Measurements from ENCODE around the gene ZMYND11.

ZMYND11 gene

GRCh38 chr10:186911-187310 is 51.7 kb downstream of the ZMYND11 start:
- DNase-seq (ENCODE audit: low read depth in 1 of 2, low spot score in 1 of 2), result no peak
- in situ Hi-C loops (cut with HindIII; ENCODE audit: low pct_unique_long_range_greater_than_20kb, low sequenced_read_pairs), result no loop called here
- TF ChIP-seq JUND (IDR thresholded peaks at IDR 0.05; ENCODE audit: low read depth), result no peak

GRCh38 chr10:188546-188945 is 53.3 kb downstream of the ZMYND11 start:
- TF ChIP-seq JUND (IDR thresholded peaks at IDR 0.05; ENCODE audit: low read depth), result no peak
- DNase-seq (ENCODE audit: low read depth in 1 of 2, low spot score in 1 of 2), result no peak
- in situ Hi-C loops (cut with HindIII; ENCODE audit: low pct_unique_long_range_greater_than_20kb, low sequenced_read_pairs), result no loop called here

DNA sequence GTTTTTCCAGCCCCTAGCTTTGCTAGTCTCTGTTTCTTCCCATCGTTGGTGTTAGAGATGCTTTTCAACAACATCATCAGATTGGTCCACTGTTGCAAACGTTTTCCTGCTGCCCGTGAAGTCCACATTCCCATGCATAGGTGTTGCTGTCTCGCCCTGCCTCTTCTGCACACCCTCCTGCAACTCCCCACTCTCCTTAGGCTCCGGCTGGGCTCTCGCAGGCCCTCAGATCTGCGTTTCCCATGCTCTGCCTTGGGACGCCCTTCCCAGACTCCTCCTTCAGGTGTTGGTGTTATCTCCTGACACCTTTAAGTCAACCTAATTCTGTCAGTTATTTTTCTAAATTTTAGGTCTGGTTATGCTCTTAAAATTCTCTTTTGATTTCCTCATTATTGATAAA is 55.0 kb downstream of the ZMYND11 start:
- DNase-seq (ENCODE audit: low read depth in 1 of 2, low spot score in 1 of 2), result no peak
- in situ Hi-C loops (cut with HindIII; ENCODE audit: low pct_unique_long_range_greater_than_20kb, low sequenced_read_pairs), result no loop called here
- TF ChIP-seq JUND (IDR thresholded peaks at IDR 0.05; ENCODE audit: low read depth), result no peak

DNA sequence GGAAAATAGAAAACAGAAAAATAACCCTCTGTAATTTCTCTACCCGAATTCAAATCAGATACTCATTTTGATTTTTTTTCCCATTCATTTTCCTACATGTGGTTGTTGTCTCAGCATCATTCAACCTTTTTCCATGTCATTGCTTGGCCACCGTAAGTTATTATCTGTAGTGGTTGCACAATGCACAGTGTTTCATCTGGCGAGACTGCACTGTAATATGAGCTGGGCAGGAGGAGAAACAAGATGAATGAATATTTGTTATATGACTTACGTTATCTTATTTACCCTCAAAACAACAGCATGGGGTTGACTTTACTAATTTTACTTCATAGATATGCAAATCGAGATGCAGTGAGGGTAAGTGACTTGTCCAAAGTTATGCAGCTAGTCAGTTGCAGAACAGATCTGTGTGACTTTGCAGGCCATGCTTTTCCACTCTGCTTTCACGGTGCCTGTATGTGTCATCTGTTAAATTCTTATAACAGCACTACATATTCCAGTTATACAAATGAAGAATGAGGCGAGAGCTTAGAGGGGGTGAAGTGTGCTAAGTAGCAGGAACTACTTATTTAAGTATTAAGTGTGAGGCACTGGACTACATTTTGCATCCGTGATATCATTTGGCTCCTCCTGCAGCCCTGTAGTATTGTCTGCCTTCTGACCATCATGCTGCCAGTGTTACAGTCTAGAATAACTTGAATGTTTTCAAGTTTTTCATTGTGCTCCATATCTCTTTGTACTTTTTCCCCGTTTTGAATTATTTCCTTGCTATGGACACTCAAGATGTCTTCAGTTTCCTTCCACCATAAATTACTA is 56.7 kb downstream of the ZMYND11 start:
- TF ChIP-seq JUND (IDR thresholded peaks at IDR 0.05; ENCODE audit: low read depth), result no peak
- no peak for DNase-seq (ENCODE audit: low read depth in 1 of 2, low spot score in 1 of 2)
- in situ Hi-C loops (cut with HindIII; ENCODE audit: low pct_unique_long_range_greater_than_20kb, low sequenced_read_pairs), result no loop called here

DNA sequence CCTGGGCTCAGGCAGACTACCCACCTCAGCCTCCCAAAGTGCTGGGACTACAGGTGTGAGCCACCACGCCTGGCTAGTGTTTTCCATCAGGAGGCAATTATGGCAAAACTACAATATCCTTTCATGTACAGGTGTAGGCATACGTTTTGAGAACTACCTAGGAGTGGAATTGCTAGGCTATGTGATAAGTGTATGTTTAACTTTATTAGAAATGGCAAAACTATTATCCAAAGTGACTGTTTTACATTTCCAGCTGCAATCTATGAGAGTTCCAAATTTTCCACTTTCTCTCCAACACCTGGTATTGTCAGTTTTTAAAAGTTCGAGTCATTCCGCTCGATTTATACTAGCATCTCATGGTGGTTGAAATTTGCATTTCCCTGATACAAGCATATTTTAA is 59.0 kb downstream of the ZMYND11 start:
- in situ Hi-C loops (cut with HindIII; ENCODE audit: low pct_unique_long_range_greater_than_20kb, low sequenced_read_pairs), result no loop called here
- no peak for DNase-seq (ENCODE audit: low read depth in 1 of 2, low spot score in 1 of 2)
- TF ChIP-seq JUND (IDR thresholded peaks at IDR 0.05; ENCODE audit: low read depth), result no peak

DNA sequence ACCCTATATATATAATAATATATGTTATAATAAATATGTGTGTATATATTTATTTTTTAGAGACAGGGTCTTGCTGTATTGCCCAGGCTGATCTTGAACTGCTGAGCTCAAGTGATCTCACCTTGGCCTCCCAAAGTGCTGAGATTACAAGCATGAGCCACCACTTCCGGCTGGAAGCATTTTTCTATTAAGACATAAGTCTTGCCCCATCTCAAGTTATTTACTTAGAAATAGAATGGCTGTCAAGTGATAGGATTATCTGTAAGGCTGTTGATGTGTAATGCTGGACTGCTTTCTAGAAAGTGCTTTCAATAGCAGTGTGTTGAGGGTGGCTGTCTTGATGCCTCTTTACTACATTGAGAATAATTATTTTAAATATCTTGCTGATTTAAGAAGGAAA is 65.2 kb downstream of the ZMYND11 start:
- no peak for TF ChIP-seq JUND (IDR thresholded peaks at IDR 0.05; ENCODE audit: low read depth)
- in situ Hi-C loops (cut with HindIII; ENCODE audit: low pct_unique_long_range_greater_than_20kb, low sequenced_read_pairs), result no loop called here
- DNase-seq (ENCODE audit: low read depth in 1 of 2, low spot score in 1 of 2), result no peak

- DNase-seq (ENCODE audit: low read depth in 1 of 2, low spot score in 1 of 2), result no peak
- in situ Hi-C loops (cut with HindIII; ENCODE audit: low pct_unique_long_range_greater_than_20kb, low sequenced_read_pairs), result no loop called here
- no peak for TF ChIP-seq JUND (IDR thresholded peaks at IDR 0.05; ENCODE audit: low read depth)
Measured at GRCh38 chr10:201328-201771, 66.1 kb downstream of the ZMYND11 start.

DNA sequence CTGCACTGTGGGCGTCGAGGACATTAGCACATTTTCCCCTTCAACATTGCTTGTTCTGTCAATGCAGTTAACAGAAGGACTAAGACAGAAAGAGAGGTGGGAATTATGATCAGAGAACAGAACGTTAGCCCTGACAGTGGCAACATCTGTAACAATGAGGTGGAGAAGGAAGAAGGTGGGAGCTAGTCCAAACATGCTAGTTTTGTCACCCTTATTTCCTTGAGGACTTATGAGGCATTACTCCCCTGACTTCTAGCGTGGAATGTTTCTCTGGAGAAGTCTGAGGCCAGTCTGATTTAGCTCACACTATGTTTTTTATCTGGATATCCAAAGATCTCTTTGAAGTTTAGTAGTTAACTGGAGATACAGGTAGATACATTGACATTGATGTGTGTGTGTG is 73.4 kb downstream of the ZMYND11 start:
- TF ChIP-seq JUND (IDR thresholded peaks at IDR 0.05; ENCODE audit: low read depth), result no peak
- in situ Hi-C loops (cut with HindIII; ENCODE audit: low pct_unique_long_range_greater_than_20kb, low sequenced_read_pairs), result no loop called here
- DNase-seq (ENCODE audit: low read depth in 1 of 2, low spot score in 1 of 2), result no peak

GRCh38 chr10:209357-209756 is 74.1 kb downstream of the ZMYND11 start:
- no peak for TF ChIP-seq JUND (IDR thresholded peaks at IDR 0.05; ENCODE audit: low read depth)
- peak in 1 of 2 experiments; percentile 44 for DNase-seq (ENCODE audit: low read depth in 1 of 2, low spot score in 1 of 2)
- in situ Hi-C loops (cut with HindIII; ENCODE audit: low pct_unique_long_range_greater_than_20kb, low sequenced_read_pairs), result no loop called here

DNA sequence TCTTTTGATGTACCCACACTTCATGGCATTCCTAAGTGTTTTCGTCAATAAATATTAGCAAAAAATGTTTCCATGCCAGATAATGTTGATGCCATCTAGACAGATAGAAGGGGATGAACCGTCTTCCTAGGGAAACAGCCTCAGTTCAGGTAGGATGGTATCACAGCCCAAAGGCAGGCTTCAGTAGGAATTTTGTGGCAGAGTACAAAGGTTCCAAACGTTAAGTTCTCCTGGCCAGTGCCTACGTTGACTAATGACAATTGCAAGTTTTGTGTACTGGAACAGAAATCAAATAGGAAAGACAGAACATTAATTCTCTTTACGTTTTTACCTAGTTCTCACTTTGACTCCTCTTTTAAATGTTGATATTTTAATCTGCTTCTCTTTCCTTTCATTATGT is 75.0 kb downstream of the ZMYND11 start:
- no peak for TF ChIP-seq JUND (IDR thresholded peaks at IDR 0.05; ENCODE audit: low read depth)
- no peak for DNase-seq (ENCODE audit: low read depth in 1 of 2, low spot score in 1 of 2)
- in situ Hi-C loops (cut with HindIII; ENCODE audit: low pct_unique_long_range_greater_than_20kb, low sequenced_read_pairs), result no loop called here

DNA sequence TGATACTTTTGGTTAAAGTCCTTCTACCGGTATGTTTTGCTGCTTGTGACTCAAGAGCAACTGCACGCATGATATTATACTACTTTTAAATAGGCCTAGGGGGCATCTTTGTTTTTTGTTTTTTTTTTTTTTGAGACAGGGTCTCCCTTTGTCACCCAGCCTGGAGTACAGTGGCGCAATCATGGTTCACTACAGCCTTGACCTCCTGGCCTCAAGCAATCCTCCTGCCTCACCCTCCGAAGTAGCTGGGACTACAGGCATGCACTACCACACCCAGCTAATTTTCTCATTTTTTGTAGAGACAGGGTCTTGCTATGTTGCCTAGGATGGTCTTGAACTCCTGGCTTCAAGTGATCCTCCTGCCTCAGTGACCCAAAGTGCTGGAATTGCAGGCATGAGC is 80.2 kb downstream of the ZMYND11 start:
- in situ Hi-C loops (cut with HindIII; ENCODE audit: low pct_unique_long_range_greater_than_20kb, low sequenced_read_pairs), result no loop called here
- TF ChIP-seq JUND (IDR thresholded peaks at IDR 0.05; ENCODE audit: low read depth), result no peak
- DNase-seq (ENCODE audit: low read depth in 1 of 2, low spot score in 1 of 2), result no peak

DNA sequence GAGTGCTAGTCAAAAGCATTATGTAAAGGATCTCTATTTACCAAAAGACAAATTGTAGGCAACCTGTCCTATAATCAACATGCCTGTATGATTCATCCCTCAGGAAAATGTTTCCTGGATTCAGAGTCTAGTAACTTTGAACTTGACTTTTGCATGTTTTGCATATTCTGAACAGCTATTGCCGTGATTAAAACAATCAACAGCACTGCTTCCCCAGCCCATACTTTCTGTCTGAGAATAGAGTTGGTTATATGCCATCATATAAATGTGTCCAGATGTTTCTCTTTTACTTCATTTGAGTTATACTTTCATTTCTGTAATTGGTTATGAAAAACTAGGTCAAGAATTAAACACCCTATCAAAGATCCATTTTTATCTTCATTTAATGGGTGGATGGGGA is 83.5 kb downstream of the ZMYND11 start:
- in situ Hi-C loops (cut with HindIII; ENCODE audit: low pct_unique_long_range_greater_than_20kb, low sequenced_read_pairs), result no loop called here
- no peak for DNase-seq (ENCODE audit: low read depth in 1 of 2, low spot score in 1 of 2)
- no peak for TF ChIP-seq JUND (IDR thresholded peaks at IDR 0.05; ENCODE audit: low read depth)

GRCh38 chr10:219731-220472 is 84.6 kb downstream of the ZMYND11 start:
- no peak for TF ChIP-seq JUND (IDR thresholded peaks at IDR 0.05; ENCODE audit: low read depth)
- in situ Hi-C loops (cut with HindIII; ENCODE audit: low pct_unique_long_range_greater_than_20kb, low sequenced_read_pairs), result no loop called here
- no peak for DNase-seq (ENCODE audit: low read depth in 1 of 2, low spot score in 1 of 2)

Measured in T47D (cell line).